Activated T-helper 9 cell treated with anti-CD3 and anti-CD28 coated beads, Interleukin-2, amount 50 U/mL, for 16 hours (primary cell): ENCODE results near the gene FOSL1.

Source experiments
- DNase-seq: peaks from one replicate; pipeline ENCODE4 v3.0.0-alpha.2; 2020; ENCODE audit warnings: low read depth

FOSL1 gene

DNA sequence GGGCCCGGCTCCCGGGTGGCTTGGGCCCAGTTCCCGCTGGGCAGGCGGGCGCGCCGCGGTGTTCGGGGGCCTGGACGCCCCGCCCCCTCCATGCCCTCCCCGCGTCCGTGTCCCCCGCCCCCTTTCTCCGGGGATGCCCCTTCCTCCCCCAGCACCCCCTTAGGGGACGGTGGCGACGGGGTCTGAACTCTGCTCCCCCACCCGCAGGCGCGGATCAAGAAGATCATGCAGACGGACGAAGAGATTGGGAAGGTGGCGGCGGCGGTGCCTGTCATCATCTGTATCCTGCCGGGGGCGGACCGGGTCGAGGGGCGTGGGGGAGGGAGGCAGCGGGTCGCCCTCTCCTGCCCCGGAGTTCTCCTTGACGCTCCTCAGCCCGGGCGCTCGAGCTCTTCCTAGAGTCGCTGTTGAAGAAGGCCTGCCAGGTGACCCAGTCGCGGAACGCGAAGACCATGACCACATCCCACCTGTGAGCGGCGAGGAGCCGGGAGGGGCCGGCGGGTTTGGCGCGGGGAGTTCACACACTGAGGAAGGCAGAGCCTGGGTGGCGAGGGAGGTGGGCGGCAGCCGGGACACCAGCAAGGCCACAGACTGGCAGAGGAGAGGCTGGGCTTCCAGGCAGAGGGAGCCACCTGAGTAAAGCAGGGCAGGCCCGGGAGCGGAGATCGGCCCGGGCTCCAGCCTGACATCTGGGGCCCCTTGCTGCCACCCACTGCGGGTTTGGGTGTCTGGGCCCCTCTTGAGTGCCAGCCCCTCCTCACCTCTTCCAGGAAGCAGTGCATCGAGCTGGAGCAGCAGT, 19.6 kb upstream of the FOSL1 start:
- DNase-seq: peak; percentile 57

DNA sequence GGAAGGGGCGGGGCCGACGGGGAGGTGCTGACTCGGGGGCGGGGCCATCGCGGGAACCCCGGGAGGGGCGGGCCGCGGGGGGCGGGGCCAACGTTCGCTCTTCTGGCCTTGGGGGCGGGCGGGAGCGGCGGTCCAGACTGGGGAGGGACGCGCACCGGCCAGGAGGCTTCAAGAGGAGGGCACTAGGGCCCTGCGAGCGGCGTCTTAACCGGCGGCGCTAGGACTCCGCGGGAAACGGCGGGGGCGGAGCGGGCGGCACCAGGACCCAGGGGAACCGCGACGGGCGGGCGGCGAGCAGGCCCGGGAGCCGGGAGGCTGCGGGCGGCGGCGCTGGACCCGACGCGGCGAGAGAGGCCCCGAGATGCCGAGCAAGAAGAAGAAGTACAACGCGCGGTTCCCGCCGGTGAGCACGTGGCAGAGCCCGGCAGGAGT, 19.0 kb upstream of the FOSL1 start, which contains the start of gene DRAP1:
Gene DRAP1, plus strand, starts transcription at position 286 of the 432 bp plus-strand sequence. Its CDS starts 76 bp downstream, at position 362.
- DNase-seq: peak; percentile 99

DNA sequence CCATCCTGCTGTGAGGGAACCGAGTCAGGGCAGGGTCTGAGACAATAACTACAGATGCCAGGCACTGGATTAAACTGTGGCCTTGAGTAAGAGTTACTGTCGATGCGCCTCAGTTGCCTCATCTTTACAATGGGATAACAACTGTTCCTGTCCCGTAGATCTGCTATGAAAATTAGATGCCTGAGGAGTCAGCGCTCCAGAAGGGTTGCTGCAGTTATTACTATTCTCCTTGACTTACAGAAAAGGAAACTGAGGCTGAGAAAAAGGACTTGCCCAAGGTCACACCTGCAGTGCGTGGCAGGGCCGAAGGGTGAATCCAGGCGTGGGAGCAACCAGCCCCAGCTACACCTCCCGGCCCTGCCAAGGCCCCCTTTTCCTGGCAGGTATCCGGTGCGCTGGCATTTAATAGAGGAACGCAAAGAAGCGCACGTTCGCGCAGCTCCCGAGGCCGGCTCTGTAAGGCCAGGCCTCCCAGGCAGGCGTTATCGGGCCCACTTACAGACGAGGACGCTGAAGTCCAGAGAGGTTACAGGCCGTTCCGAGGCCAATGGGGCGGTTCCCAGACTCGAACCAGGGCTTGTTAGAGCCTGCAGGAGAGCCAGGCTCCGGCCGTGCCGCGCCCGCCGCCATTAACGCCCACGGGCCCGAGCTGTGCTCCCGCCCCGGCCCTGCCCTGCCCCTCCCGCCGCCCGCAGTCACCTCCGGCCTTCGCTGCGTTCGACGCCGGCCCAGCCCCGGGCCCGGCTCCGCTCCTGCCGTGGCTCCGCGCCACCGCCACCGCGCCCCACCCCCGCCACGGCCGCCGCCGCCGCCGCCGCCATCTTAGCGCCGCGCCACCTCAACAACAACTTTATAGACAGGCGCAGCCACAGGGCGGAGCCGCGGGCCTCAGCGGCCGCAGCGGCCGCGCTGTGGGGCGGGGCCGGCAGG, 18.3 kb upstream of the FOSL1 start, which contains the start of gene C11orf68:
Gene C11orf68, minus strand, starts transcription at position 852 of the 930 bp plus-strand sequence. Its CDS starts 31 bp downstream, at position 821.
- no peak for DNase-seq

DNA sequence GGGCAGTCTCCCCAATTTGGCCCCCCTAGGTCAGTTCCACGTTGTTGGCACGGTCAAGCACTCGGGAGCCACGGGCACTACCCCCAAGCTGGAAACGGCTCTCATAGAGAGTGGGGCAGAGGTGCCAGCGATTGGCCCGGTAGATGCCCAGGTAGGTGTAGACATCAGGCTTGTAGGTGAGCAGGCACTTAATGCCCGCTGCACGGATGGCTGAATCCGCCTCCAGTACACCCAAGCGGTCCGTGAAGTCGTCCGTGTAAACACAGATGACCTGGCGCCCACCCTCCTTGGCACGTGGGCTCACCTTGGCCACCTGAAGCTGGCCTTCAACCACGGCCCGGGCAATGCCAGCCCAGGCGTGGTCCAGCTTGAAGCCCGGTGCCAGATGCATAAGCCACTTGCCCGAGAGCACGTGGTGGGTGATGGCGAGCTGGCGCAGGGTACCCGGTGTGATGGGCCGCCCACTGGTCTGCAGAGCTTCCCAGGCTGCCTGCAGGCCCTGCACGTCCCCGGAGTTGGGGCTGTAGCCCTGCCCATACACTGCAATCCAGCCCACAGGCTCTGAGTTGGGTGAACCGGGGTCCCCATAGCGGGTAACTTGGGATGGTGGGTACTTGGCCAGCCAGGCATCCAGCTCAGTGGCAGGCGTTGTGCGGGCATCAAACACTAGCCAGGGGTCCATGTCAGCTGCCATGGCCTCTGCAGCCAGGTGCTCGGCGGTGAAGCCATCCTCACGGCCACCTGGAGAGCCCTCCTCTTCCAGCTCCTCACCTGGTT, 17.4 kb upstream of the FOSL1 start:
- DNase-seq: no peak

DNA sequence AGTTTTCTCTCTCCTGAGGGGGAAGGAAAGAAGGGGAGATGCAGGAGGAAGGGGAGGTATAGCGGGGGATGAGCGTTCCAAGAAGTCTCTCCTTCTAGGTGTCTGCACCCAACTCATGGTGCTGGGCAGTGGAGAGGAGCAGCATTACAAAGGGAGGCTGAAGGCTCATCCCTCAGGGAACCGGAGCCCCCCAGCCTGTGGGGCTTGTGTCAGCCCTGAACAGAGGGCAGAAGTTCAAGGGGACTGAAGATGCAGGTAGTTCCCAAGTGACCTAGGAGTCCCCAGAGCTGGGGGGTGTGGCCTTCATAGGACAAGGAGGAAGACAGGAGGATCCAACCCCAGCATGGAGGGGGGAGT, 16.9 kb upstream of the FOSL1 start:
- no peak for DNase-seq

DNA sequence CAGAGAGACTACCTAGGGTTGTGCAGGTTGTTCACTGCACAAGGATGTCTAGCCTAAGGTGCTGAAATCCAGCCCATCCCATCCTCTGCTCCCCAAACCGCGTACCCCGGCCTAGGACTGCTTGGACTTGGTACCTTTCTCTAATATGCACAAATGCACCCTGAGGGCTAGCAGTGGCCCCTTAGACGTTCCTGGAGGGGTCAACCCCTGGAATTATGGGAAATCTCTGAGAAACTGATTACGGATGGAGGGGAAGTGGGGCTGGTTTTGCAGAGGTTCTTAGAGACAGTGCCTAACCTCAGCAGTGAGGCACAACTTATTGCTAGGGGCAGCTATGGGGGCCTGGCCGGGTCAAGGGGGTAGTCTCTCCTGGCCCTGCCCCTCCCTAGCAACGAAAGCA, 16.2 kb upstream of the FOSL1 start:
- DNase-seq: no peak

DNA sequence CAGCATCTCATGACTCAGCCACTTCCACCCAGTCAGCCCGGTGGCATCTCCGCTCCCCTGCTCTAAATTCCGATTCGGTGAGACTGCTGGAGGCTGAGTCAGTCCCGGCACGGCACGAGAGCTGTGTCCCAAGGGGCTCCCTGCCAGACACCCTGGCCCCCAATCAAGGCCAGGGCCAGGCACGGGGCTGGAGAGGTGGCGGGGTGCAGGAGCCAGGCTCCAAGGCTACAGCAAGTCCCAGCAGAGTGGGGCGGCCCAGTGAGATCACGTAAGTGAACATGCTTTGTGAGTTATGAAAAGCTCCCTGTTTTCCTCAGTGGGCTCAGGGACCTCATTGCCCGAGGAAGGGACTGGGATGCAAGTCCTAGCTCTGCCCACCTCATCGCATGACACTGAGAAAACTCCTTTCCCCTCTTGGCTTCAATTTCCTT, 15.6 kb upstream of the FOSL1 start:
- no peak for DNase-seq

DNA sequence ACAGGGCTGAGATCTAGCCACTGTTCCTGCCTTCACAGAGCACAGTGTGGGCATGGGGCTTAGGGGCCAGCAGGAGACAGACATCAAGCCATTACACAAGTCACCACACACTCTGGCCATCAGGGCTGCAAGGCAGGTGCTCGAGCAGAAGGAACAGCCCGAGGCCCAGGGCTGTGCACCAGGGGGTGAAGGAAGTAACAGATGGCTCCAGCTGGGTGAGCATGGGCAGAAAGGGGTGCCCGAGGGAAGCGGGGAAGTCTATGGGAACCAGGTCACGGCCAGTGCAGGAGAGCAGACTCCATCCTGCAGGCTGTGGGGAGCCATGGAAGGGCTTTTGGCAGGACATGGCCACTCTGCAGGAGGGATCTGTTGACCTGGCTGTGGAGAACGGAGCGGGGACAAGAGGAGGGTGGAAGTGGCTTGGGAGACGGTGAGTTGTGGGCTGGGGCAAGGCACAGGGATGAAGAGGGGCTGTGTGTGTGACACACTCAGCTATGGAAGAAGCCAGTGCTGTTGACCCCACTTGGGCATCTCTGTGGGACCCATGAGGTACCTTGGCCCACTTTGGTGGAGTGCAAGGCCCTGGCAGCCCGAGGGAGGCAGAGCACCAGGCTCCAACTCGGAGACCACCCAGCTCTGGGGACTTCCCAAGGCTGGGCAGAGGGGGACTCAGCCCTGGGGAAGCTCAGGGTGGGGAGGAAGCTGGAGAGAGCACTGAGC, 15.1 kb upstream of the FOSL1 start:
- no peak for DNase-seq

DNA sequence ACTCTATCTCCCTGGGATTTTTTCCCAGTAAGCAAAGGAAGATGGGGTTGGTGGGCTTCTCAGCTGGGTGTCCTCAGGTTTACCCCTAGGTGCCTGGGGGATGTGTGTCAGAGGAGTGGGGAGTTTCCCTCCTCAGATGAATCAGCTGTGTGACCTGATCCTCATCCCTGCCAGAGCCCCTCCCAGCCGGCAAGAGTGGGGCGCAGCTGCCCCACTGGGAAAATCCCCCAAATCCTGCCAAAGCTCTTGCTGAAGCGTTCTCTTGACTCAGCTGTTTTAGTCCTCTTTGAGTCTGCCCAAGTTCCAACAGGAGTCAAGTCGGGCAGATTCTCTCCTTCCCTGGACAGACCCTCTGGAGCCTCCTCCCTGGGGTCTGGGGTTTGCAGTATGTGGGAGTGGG, 12.7 kb upstream of the FOSL1 start:
- no peak for DNase-seq

DNA sequence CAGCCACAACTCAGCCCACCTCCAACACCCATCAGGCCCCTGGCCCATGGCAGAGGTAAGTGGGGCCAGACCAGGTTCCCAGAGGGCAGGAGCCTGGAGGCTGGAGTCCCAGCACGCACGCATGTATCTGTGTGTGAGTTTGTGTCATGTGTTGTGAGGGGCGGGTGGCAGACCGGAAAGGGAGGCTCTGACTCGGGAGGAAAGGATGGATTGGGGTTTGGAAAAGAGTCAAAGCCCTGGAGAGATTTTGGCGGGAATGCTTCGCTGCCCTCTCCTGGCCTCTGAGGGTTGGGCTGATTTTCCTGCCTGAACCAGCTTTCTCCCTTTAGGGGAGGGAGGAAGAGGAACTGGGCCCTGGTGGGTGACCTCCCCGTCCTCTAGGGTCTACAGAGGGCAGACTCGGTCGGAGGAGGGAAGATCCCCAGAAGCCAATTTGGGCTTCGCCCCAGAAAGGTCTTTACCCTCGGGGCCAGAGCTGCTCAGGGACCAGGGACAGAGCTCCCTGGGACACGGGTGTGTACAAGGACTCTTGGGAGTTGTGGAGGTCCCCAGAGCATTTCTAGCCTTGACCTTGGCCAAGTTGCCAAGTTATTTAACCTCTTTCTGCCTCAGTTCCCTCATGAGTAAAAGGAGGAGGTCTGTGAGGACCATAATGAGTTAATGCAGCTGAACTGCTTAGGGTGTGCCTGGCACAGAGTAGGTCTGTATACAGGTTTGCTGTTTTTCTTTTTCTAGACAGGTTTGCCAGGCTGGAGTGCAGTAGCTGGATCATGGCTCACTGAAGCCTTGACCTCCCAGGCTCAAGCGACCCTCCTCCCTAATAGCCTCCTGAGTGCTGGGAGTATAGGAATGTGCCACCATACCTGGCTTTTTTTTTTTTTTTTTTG, 11.7 kb upstream of the FOSL1 start:
- no peak for DNase-seq

DNA sequence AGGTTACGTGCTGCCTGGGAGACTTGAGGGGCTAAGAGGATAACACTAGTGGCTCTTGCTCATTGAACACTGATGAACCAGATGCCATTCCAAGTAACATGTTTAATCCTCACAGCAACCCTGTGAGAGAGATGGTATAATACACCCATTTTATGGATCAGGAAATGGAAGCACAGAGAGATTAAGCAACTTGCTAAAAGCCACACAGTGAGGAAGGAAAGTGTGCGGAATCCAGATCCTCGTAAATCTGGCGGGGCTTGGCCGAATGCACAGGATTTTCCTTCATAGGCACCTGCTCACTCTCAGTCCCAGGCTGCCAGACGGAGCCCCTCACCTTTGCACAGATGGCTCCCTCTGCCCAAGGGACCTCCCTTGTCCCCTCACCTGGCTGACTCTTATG, 7.7 kb upstream of the FOSL1 start:
- no peak for DNase-seq

DNA sequence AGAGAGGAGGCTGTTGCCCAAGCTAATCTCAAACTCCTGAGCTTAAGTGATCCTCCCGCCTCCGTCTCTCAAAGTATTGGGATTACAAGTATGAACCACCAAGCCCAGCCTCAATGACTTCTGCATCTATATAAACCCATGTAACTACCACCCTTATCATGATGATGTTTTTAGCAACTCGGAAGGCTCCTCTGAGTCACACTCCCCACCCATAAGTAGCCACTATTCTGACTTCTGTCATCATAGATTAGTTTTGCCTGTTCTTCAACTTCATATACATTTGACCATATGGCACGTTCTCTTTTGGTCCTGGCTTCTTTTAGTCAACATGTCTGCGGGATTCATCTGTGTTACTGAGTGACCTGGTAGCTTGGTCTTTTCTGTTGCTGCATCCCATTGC, 6.4 kb upstream of the FOSL1 start:
- no peak for DNase-seq

DNA sequence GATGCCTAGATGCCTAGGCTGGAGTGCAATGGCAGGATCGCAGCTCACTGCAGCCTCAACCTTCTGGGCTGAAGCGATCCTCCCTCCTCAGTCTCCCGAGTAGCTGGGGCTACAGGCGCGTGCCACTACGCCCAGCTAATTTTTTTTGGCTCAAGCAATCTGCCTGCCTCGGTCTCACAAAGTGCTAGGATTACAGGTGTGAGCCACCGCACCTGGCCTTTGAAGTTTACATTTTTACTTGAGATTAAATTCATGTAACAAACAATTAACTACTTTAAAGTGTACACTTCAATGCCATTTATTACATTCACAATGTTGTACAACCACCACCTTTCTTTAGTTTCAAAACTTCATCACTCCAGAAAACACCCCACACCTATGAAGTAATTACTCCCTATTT, 3.5 kb upstream of the FOSL1 start:
- no peak for DNase-seq

DNA sequence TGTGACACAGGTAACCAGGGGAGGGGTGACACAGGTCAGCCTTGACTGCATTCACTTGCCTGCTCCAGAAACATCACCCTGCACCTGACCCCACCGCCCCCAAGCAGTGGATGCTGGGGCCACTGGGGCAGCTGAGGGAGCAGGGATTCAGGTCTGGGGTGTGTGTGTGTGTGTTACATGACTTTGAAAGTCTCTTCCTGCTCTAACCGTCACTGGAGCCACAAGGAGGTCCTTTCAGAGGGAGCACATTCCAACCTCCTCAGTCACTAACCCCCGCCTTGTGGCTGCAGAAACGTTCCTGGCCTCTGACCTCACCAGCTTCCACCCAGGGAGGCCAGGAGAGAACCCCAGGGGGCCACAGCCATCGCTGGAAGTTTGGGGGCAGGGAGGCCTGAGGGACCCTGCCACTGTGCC, 2.9 kb upstream of the FOSL1 start:
- DNase-seq: no peak

DNA sequence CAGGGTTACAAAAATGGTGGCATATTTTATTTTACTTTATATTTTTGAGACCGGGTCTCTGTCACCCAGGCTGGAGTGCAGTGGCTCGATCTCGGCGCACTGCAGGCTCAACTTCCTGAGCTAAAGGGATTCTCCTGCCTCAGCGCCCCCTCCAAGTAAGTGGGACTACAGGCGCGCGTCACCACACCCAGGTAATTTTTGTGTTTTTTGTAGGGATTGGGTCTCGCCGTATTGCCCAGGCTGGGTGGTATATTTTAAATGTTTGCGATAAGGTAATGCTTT, 652 bp upstream of the FOSL1 start:
- DNase-seq: no peak

DNA sequence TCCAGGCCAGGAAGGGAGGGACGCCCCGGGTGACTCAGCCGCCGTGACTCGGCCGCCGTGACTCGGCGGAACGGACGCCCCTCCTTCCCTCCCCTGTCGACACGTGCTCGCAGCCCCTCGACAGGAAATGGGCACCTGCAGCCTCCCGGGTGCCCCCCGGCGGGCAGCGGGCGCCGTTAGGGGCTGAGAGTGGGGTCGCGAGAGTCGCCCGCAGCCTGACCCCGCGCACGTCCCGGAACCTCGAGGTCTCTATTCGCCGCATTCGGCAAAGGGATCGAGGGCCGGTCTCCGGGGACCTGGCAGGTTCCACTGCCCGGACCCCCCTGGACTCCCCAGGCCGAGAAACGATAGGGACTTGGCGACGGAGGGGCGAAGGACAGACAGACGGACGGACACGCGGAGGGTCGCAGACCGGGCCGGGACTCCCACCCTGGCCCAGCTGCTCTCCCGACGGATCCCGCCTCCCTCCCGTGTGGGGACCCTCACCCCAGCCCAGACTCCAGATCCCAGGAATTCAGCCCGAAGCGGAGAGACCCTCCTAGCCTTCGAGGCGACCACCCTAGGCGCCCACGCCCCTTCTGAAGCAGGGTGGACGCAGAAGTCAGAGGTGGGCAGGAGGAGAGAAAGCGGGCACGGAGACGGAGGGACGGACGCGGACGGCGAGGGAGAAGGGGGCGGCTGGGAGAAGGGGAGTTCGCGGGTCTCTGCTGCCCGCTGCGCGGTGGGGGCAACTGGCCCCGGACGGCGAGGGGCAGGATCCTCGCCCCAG, 648 bp downstream of the FOSL1 start:
- peak; percentile 70 for DNase-seq

DNA sequence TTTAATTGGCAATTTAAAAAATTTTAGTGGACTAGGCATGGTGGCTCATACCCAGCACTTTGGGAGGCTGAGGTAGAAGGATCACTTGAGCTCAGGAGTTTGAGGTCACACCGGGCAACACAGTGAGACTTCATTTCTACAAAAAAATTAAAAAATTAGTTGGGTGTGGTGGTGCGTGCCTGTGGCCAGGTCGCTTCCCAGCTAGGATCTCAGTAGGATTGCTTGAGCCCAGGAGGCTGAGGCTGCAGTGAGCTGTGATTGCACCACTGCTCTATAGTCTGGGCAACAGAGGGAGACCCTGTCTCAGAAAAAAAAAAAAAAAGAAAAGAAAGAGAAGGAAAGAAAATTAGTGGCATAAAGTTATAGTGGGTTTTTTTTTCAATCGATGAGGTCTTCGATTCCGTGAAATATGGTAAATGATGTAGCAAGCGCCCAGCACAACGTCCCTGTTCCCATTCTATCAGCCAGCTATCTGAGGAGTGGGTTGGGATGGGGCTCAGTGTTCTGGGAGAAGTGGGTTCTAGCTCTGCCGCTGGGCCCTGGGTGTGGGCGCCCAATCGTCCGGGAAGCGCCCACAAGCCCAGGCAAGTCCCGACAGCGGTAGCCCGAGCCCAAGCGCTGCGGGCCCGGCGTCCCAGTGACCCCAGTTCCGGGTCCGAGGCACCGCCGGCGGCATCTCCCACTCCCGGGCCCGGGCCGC, 1.4 kb downstream of the FOSL1 start:
- DNase-seq: no peak

DNA sequence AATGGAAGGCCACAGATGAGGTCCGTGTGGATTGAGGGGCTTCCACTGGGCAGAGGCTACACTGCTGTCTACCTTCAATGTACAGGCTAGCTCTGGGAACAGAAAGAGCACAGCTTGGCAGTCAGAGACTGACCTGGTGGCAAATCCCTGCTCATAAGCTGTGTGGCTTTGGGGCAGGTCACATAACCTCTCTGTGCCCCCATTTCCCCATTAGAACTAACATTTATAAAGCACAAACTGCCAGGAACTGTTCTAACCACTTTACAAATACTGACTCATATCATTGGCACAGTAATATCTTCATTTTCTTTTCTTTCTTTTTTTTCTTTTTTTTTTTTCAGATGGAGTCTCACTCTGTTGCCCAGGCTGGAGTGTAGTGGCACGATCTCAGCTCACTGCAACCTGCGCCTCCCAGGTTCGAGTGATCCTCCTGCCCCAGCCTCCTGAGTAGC, 3.1 kb downstream of the FOSL1 start:
- no peak for DNase-seq
